NCI-H1105 treated with DMSO at 0.1 percent for 48 hours (cell line): ENCODE data around the gene CILP.
A peak's percentile ranks its signal among the peaks of the same experiment; 100 is the strongest.

Experiments
- DNase-seq: peaks from one replicate; lab custom pipeline; 2025; lab: John Stamatoyannopoulos, UW

Gene CILP

DNA sequence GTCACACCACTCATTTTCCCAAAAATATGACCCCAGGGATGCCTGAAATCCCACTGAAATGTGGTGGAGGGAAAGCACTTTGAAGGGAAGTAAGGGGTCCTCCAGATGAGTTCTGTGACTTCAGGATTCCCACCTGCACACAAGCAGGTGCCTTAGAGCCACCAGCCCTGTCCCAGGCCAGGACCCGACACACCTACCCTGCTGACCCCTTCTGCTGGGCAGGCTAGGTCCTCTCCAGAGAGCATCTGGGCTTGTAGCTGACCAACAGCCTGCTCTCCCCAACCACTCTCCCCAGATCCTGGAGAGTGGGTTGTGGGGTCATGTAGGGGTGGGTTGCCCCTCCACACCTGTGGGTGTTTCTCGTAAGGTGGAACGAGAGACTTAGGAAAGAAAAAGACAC, 14.9 kb upstream of the CILP start:
- DNase-seq = no peak

DNA sequence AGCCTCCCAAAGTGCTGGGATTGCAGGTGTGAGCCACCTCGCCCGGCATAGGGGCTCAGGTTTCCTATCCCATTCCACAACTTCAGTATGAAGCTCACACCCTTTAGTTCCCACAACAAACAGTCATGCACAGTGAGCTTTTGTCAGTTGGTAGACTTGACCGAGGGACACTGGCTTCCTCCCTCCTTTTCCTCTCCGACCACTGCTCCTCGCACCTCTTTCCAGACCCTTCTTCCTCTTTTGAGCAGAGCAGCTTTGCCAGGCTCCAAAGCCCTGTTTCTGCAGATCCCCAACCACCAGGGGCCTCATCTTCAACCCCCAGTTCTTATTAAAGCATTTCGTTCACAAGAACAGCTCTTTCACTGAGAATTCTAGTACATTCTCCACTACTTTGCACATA, 12.7 kb upstream of the CILP start:
- DNase-seq = no peak

DNA sequence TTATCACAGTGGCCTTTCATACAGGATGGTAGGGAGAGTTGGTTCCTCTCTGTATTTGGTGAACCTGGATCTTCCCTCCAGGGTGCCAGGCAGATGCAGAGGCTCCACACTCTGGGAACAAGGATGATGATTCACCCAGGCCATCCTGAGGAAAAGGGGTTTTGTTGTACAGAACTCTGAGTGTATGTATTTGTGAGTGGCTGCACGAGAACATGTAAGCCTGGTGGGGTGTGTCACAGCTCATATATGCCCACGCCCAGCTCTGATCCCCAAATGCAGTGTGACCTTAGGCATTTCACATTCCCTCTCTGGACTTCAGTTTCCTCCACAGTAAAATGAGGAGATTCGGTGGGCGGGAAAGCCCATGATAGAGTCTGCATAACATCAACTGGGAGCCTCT, 11.6 kb upstream of the CILP start:
- DNase-seq = no peak

DNA sequence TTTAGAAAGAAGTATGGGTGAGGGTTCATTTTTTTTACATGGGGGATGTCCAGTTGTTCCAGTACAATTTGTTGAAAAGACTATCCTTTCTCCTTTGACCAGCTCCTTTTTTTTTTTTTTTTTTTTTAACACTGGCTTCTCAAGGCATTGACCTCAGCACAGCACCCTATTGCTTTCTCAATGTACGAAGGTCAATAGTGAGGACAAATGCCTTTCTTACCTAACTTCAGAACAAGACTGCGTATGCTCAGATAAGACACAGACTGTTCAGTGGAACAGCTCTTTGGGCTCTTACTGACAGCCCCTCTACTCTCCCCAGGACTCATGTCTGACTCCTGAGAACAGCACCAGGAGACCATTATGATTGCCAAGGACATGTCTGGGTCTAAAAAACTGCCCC, 10.4 kb upstream of the CILP start:
- DNase-seq = no peak

DNA sequence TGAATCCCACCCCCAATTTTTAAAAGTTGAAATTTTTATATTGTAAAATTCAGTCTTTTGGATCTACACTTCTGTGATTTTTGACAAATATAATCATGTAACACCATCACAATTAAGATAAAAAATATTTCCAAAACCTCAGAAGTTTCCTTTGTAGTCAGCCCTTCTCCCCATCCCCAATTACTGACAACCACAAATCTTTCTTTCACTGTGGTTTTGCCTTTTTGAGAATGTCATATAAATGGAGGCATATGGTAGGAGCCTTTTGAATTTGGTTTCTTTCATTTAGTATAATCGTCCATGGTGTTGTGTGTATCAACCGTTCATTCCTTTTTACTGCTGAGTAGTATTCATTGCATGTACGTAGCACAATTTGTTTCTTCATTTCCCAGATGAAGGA, 7.9 kb upstream of the CILP start:
- no peak for DNase-seq

DNA sequence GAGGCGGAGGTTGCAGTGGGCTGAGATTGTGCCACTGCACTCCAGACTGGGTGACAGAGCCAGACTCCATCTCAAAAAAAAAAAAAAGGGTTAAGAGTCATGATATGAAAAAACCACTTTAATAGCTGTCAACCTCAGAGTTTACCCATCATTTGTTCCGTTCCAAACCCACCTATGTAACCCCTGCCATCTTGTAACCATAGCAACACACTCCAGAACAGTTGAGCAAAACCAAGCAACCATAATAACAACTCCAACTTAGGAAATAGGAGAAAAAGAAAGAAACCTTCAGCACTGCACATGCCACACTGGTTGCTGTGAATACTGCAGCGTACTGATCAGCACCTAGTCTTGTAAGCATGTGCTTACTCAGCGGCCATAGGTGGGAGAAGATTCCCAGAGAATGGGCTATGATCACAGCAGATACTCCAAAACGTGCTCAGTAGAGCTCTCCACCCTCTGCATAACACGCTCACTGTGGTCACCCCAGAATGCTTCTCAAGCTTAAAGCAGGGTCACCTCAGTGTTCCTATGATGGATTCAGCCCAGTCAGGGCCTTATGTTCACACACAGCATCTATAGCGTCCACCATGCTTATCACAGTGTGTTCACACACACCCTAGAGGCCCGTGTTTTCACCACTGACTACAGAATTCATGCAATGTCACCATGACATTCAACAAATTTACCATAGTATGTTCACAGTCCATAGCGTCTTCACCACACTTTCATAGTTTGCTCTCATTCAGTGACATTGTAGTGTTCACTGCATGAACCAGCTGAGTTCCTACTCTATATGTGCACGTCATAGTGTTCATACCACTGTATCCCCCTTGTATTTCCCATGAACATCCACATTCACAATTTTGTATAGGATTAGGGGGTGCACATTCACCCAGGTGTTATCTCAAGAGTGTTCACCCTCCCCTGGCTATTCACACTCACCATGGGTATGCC, 6.5 kb upstream of the CILP start:
- no peak for DNase-seq

DNA sequence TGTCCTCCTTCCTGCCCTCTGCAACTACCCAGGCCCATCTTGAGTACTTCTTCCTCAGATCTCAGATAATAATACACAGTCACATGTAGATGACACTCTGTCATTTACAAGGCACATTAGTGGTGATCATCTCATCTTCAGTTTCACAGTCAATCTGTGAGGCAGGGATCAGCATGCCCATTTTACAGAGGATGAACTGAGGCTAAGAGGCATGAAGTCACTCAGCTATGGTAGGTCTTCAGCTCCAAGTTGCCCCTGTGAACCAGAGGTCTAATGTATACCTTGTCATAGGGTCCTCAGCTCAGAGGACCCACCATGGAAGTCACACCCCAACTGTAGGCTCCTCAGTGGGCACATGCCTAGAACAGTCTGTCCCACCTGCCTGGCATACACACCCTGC, 4.2 kb upstream of the CILP start:
- no peak for DNase-seq

DNA sequence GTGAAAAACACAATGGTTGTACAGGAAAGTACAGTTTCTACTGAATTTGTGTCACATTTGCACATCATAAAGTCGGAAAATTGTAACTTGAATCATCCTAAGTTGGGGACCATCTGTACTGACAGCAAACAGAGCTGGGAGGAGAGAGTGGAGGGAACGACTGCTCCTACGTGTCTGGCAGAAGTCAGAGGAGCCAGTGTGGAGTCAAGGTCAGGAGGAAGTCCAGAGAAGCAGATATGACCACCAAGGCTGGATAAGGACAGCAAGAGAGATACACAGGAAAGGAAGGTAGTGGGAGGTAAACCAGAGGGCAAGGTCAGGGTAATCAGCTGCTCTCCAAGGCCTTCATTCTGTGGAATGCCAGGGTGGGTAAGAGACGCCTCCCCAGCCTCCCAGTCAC, 2.7 kb upstream of the CILP start:
- DNase-seq = no peak

DNA sequence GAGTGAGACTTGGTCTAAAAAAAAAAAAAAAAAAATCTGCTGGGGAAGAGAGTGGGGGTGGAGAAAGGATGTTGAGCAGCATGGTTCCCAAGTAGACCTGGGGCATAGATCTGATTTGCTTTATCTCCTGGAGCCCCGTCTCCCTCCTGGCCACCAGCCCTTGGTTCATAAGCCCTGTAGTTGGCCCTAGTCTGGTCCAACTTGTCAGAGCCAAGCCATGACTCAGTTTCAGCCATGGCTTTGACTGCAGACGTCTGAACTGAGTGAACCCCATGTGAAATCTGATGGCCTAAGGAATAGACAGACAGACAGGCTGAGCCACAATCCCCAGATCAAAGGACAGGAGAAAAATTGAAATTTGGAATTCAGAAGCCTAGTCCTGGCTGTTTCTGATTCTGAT, 2.0 kb upstream of the CILP start:
- DNase-seq = no peak

DNA sequence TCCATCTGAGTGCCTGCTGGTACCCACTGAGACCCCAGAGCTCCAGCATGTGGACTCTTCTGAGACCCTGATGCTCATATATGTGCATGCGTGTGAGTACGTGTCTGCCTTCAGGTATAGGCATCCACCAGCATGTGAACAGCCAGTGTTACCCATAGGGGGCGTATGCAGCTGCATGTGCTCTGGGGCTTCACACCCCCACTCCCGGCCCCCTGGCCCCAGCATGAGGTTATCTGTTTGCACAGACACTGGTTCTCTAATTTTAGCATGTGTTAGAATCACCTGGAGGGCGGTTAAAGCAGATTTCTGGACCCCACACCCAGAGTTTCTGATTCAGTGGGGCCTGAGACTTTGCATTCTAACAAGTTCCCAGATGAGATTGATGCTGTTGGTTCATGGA, 824 bp upstream of the CILP start:
- no peak for DNase-seq

DNA sequence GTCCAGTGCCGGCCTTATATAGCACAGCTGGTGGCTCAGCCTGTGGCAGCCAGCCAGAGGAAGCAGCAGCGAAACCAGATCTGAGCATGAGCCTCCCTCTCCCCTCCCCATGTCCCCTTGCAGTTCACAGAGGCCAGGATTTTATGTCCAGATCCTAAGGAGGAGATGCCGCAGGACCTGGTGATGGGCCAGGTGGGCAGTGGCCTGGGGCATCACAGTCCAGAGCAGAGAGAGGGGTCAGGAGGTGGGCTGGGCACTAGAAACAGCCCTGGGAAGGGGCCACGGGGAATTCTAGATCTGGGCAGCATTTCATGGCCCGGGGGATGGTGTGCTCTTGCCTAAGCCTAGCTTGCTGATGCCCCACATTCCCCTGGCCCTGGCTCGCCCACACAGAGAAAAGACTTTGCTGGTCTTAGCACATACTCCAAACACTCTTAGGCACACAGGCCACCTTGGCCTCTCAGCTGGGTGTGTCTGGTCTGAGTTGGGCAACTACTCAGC, 259 bp upstream of the CILP start:
- DNase-seq = no peak

DNA sequence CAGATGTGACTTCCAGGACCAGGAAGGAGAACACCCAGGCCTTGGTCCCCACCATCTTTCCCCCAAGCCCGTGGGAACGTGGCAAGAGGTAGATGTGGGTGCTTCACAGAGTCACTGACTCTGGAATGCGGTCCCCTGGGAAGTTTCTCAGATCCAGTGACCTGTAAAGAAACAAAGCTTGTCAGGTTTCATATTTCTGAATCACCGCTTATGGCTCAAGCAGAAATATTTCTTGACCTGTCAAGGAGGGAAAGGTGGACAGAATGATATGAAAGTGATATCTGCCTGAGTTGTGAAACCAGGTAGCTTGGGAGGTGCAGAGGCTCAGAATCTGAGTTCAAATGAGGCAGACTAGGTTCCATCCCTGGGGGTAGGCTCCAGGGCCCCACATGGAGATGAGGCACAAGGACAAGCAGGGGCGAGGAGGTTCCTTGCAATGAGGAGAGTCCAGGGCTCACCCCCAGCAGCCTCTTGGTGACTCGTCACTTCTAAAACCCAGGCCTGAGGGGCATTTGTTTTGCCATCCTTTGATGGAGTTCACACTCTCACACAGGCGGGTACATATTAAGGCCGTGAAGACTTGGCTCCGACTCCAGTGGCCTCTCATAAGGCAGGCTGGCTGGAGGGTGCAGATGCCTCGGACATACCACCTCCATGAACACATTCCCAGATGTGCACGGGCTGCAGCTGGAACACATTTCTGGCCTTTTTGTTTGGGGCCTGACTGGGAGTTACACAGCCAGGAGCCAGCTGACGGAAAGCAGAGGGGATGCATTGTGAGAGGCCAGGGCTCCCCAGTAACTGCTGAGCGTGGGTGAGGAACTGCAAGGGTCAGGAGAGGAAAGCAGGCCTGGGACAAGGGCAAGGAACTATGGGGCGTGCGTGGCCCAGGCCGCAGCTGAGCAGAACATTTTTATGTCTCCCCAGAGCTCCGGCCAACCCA, 1.3 kb downstream of the CILP start:
- no peak for DNase-seq

DNA sequence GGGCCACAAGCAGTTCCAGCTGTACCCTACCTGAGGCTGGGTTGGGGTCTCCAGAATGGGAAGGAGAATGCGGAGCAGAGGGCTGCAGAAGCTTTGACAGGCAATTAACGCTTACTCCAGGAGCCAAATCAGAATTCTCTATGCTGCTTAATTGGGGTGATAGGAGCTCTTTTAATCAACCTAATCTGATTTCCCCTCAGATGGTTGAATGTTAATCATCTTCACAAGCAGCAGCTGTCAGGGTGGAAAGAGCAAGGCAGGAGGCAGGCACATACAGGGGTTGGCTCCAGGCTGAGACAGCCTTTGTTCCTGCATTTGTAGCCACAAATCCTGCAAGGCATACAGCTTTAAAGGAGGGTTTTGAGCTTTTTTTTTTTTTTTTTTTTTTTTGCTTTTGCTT, 2.6 kb downstream of the CILP start:
- DNase-seq = no peak

DNA sequence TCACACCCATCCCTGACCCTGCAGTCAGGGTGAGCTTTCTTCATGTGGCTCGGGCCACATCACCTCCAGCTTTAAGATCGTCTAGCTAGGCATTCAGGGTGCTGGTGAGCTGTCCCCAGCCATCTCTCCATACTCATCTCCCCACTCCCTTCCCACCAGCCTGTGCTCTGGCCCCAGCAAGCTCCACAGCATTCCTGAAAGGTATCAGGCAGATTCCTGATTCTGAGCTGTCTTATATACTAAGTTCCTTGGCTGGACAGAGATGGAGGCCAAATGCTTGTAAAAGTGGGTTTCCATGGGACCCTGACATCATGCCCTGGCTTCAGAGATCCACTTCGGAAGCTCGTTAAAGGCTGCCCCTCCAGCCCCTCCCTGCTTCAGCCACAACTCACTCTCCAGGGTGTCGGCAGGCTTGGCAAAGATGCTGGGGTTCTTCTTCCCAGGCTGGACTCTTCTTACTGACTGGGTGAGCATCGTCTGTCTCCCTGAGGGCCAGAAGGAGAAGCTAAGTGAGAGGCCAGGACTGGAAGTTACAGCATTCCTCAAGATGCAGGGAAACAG, 3.9 kb downstream of the CILP start:
- no peak for DNase-seq

DNA sequence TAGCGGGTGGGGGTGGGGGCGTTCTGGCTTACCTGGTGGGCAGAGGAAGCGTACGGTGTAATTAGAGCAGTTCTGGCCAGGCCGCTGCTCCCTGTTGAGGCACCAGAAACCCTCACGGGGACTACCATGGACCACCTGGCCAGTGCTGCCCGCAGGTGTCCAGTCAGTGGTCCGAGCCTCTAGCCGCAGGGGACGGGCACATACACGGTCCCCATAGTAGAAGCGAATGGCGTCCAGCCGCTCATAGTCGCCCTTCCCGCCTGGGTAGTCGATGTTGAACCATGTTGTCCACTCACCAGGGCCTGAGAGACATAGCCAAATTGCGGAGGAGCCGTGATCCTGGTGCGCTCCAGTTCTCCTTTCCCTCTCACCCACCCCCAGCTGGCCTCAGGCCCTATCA, 4.5 kb downstream of the CILP start:
- DNase-seq = no peak

DNA sequence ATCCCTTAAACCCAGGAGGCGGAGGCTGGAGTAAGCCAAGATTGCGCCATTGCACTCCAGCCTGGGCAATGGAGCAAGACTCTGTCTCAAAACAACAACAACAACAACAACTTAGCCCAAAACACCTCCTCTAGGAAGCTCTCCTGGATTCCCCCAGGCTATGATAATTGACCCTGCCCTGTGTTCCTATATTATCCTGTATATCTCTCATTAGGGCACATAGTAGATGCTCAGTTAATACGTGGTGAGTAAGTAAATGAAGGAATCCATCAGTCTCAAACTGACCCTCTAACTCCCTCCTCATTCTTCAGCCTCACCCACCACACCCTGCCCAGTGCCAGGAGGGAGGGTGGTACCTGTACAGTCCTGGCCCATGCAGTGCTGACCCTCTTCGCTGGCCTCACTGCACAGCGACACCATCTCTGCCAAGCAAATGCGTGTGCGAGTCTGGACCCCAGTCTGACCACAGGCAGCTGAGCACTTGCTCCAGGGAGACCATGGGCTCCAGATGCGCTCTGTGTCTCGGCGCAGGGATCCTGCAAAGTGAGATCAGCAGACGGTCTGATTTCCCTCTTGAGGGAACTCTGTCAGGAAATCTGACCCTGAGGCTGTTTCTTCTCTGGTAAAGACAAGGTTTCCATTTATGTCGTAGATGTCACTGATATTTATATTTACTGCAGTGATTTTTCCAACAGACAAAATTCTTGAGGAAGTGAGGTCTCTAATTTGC, 6.2 kb downstream of the CILP start:
- DNase-seq = no peak

DNA sequence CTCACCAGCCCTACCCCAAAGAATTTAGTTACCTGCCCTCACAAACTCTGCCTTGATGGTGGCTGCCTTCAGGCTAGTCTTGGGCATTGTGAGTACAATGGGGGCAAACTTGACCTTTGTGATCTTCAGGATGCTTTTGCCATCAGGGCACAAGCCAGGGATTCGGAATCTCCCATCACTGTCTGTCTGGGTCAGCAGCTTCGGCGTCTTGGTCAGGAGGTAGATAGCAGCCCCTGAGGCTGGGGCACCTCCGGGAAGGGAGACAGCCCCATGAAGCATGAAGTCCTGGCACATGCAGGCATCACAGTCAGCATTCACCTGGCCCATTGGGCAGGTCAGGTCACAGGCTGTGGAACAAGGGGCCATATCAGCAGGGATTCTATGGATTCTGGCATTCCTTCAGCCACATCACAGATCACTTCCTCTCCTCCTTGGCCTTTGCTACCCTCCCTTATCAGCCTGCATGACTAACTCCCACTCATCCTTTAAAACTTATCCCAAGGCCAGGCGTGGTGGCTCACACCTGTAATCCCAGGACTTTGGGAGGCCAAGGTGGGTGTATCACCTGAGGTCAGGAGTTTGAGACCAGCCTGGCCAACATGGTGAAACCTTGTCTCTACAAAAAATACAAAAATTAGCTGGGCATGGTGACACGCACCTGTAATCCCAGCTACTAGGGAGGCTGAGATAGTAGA, 6.9 kb downstream of the CILP start:
- no peak for DNase-seq

DNA sequence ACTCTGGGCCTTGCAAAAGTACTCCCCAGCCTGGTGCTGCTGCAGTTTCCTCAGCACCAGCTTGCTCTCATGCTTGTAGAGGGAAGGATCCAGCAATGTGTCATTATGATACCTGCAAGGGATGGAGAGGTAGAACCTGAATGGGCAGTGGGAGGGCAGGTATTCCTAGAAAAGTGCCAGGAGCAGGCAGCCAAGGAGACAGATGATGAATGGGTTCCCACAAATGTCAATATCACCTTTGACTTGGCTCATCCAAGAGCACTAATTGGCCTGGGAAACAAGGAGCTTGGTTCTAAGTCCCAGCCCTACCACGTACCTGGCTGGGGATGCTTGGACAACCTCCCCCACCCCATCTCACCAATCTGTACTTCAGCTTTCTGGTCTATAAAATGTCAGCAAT, 9.4 kb downstream of the CILP start:
- DNase-seq = peak; percentile 7

DNA sequence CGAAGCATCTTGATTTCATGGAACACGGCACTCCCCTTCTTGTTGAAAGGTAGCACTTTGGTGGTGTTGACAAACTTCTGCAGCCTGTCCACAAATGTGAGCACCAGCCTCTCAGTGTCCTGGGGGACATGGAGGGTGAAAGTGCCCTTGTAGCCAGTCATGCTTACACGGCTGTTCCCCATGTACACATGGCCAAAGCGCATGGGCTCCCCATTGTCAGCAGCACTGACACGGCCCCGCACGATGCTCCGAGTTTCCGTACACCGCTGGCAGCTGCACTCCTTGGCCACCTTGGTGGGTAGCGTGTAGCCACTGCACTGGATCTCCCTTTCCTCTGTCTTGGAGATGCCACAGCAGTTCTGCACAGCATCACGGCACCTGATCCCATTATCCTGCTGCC, 12.7 kb downstream of the CILP start:
- DNase-seq = no peak

DNA sequence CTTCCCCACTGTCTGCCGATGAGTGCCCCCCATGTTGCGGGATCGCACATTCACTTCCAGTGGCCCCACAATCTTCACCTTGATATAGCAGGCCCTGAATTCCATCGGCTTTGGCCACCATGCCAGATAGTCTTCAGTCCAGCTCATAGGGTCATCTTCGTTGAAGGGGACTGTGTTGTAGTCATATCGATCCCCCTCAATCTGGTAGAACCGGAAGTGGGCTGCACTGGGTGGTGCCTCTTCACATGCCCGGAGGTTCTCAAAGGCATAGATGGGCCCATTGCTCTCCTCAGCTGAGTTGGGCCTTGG, 14.0 kb downstream of the CILP start:
- DNase-seq = no peak

DNA sequence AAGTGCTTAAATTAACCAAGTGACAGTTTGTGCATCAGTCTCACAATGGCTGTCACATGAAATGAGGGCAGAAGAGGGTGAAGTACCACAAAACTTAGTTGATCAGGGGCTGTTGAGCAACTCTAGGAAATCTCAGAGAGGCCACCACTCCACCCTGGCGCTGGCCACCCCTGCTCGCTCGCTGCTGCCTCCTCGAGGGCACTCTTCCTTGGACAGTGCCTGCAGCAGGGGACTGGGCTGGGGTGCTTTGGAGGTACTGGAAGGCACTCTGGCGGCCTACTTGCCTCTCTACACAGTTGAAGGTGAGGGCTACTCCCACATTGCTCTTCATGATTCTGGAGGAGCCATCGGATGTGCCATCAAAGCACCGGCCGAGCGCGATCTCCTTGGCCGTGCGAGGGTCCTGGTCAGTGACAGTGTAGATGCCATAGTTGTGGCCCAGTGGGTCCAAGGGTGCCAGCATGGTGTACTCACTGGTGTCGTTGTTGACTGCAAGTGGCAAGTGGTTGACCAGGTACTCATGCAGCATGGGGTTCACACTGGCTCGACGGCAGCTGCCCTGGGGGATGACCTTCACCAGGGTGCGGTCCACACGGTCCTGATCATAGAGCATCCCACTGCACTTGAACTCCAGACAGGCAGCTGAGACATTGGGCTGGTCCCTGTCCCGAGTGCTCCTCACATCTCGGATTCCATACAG, 14.5 kb downstream of the CILP start:
- no peak for DNase-seq
